Upper lobe of left lung (tissue), 4 donors: ENCODE data around the gene GRIK2.

Experiments used
- CTCF ChIP-seq, 6 experiments: fragments of 450-650 bp in 4 of 6; fragments of 200-600 bp in 2 of 6; sonication (generic) in 2 of 6; IDR thresholded peaks; one replicate each; pipeline ENCODE4 v1.5.1; 2016 to 2019; ENCODE audit warnings: antibody characterized with exemption in 6 of 6
- EP300 ChIP-seq, 4 donors: sonication (generic); formaldehyde crosslinking; IDR thresholded peaks; one replicate each; pipeline ENCODE4 v1.5.1; 2017; ENCODE audit warnings: antibody characterized with exemption in 4 of 4, control low read depth in 2 of 4
- POLR2A ChIP-seq, 4 donors: fragments of 450-650 bp; IDR thresholded peaks; one replicate each; pipeline ENCODE4 v1.5.1; 2016 to 2017; ENCODE audit warnings: antibody characterized with exemption in 4 of 4, mild to moderate bottlenecking in 2 of 4
- POLR2AphosphoS5 ChIP-seq, 2 donors: sonication (generic); formaldehyde crosslinking; IDR thresholded peaks; one replicate each; pipeline ENCODE4 v1.5.1; 2017; ENCODE audit warnings: antibody characterized with exemption in 2 of 2

DNA sequence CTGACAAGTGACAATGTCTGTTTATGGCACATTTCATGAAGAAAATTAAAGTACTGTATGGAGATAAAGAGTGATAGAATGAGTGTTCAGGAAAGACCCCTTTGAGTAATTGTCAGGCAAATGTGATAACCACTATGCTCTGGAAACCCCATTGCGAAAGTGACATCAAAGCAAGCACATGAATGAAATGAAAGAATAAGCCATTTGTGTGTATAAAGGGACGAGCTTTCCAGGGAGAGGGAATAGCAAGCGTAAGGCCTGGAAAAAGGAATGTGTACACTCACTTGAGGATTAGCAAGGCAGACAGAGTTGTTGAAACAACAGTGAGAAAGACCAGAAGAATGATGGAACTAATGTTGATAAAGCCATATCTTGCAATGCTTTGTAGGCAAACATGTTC, 490.0 kb downstream of the GRIK2 start:
- TF ChIP-seq CTCF (IDR thresholded peaks at IDR 0.05) (no peak), POLR2A (IDR thresholded peaks at IDR 0.05) (no peak), POLR2AphosphoS5 (IDR thresholded peaks at IDR 0.05) (no peak), EP300 (IDR thresholded peaks at IDR 0.05) (no peak)
